Type B pancreatic cell (in vitro differentiated cells): ENCODE measurements around the gene DIP2B. TPM values are rescaled to one million over a fixed set of nuclear protein-coding genes. Genes with fewer than 3 reads are reported as not detected.

Source experiments
- DNase-seq: peaks from one replicate; pipeline ENCODE4 v3.0.0; 2021; ENCODE audit warnings: mixed read lengths; ENCODE audit not compliant: unreplicated experiment; ENCODE audit errors: extremely low spot score
- H3K27ac Mint-ChIP-seq: 2 replicates; pipeline ENCODE4 v1.8.0; 2021; ENCODE audit warnings: mild to moderate bottlenecking, mixed read lengths
- H3K27me3 Mint-ChIP-seq: 2 replicates; pipeline ENCODE4 v1.8.0; 2021; ENCODE audit warnings: mixed read lengths
- H3K36me3 Mint-ChIP-seq: 2 replicates; pipeline ENCODE4 v1.8.0; 2021; ENCODE audit warnings: mixed read lengths
- H3K4me1 Mint-ChIP-seq: one replicate; pipeline ENCODE4 v1.8.0; 2021; ENCODE audit warnings: mixed read lengths; ENCODE audit not compliant: unreplicated experiment
- H3K4me3 Mint-ChIP-seq: 2 replicates; pipeline ENCODE4 v1.8.0; 2021; ENCODE audit warnings: mild to moderate bottlenecking, mixed read lengths
- H3K9me3 Mint-ChIP-seq: 2 replicates; pipeline ENCODE4 v1.8.0; 2021; ENCODE audit warnings: mixed read lengths
- CTCF ChIP-seq: fragments of 200-600 bp; sonication (generic); conservative IDR thresholded peaks from 2 replicates; pipeline ENCODE4 v1.5.0; 2021; ENCODE audit warnings: antibody characterized with exemption, mild to moderate bottlenecking
- total RNA-seq: library from RNA; stranded (reverse); gene quantifications from 2 replicates; pipeline ENCODE4 v1.2.1, GENCODE V29; 2021; ENCODE audit warnings: low replicate concordance

The DIP2B gene
- total RNA-seq, 1 donor from 2014 or later = 27.2 TPM

GRCh38 chr12:50611021-50611744 is 106.4 kb downstream of the DIP2B start:
- no peak for DNase-seq
- Mint-ChIP-seq H3K36me3 (peaks cover 3% of the 10 kb centered on the region), H3K9me3 (no peaks in the 10 kb centered on the region), H3K4me3 (no peak overlapping the region), H3K4me1 (peaks cover 15% of the 10 kb centered on the region), H3K27me3 (no peaks in the 10 kb centered on the region), H3K27ac (no peak overlapping the region)
- TF ChIP-seq CTCF = no peak

- no peak overlapping the region for H3K4me3 Mint-ChIP-seq
- TF ChIP-seq CTCF = no peak
- no peak for DNase-seq
- H3K9me3 Mint-ChIP-seq = no peaks in the 10 kb centered on the region
- H3K4me1 Mint-ChIP-seq = peaks cover 9% of the 10 kb centered on the region
- H3K36me3 Mint-ChIP-seq = no peaks in the 10 kb centered on the region
- no peak overlapping the region for H3K27ac Mint-ChIP-seq
- no peaks in the 10 kb centered on the region for H3K27me3 Mint-ChIP-seq
Observed at GRCh38 chr12:50612882-50613281, 108.1 kb downstream of the DIP2B start.

GRCh38 chr12:50613463-50613862 is 108.7 kb downstream of the DIP2B start:
- H3K27ac Mint-ChIP-seq = no peak overlapping the region
- TF ChIP-seq CTCF = no peak
- DNase-seq = no peak
- H3K4me1 Mint-ChIP-seq = peaks cover 9% of the 10 kb centered on the region
- no peaks in the 10 kb centered on the region for H3K36me3 Mint-ChIP-seq
- H3K27me3 Mint-ChIP-seq = no peaks in the 10 kb centered on the region
- H3K9me3 Mint-ChIP-seq = no peaks in the 10 kb centered on the region
- H3K4me3 Mint-ChIP-seq = no peak overlapping the region

- no peaks in the 10 kb centered on the region for H3K9me3 Mint-ChIP-seq
Observed at GRCh38 chr12:50614167-50614759, 109.5 kb downstream of the DIP2B start.

GRCh38 chr12:50615145-50615906 is 110.5 kb downstream of the DIP2B start:
- no peak overlapping the region for H3K4me3 Mint-ChIP-seq
- no peaks in the 10 kb centered on the region for H3K9me3 Mint-ChIP-seq
- no peaks in the 10 kb centered on the region for H3K36me3 Mint-ChIP-seq
- H3K4me1 Mint-ChIP-seq = peaks cover 17% of the 10 kb centered on the region
- no peak for DNase-seq
- no peaks in the 10 kb centered on the region for H3K27me3 Mint-ChIP-seq
- H3K27ac Mint-ChIP-seq = peak overlapping the region; percentile 89
- no peak for TF ChIP-seq CTCF

More at GRCh38 chr12:50614167-50614759, 109.5 kb downstream of the DIP2B start:
- H3K27ac Mint-ChIP-seq = no peak overlapping the region
- TF ChIP-seq CTCF = no peak
- no peaks in the 10 kb centered on the region for H3K36me3 Mint-ChIP-seq
- no peak overlapping the region for H3K4me3 Mint-ChIP-seq
- DNase-seq = no peak
- H3K27me3 Mint-ChIP-seq = no peaks in the 10 kb centered on the region
- H3K4me1 Mint-ChIP-seq = peaks cover 12% of the 10 kb centered on the region
